ENCODE data around the gene POLR2H. TPM values are rescaled to one million over a fixed set of nuclear protein-coding genes. Genes with fewer than 3 reads are reported as not detected.

POLR2H gene
- polyA plus RNA-seq, 4 donors = 124 to 346 (median 204) TPM

DNA sequence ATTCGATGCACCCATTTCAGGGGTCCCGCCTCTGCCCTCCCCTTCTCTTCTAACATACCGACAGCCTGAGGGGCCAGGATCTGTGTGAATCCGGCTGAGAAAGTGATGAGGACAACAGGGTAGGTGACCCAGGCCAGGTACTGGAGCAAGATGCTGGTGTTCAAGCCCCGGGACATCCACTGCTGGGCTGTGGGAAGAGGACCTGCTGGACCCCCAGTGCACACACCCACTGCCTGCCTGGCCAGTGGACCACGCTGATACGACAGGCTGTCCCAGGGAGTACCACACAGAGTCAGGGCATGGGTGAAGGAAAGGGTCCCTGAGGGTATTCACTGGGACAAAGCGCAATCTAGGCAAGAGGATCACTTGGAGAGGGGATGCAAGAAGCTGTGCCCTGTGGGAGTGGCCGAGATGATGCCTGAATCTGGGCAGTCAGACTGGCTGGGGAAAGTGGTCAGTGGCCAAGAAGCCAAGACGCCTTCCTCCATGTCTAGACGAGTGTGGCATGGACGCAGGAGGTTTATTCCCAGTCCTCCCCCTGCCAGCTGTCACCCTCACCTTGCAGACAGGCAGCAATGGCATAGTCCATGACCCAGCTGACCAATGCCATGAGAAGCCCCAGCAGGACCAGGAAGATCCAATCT, 3.3 kb upstream of the POLR2H start:
- DNase-seq = no peak
- 92 to 94% (median 93%) methylated on average over 12 of the region's 12 CpGs for WGBS, 3 donors
- H3K36me3 ChIP-seq (ENCODE audit: control insufficient read depth in 3 of 3, insufficient read depth in 2 of 3, low read depth in 1 of 3, low read length in 3 of 3) = peaks cover 0 to 62% (median 2%) of the 10 kb centered on the region in 3 donors

DNA sequence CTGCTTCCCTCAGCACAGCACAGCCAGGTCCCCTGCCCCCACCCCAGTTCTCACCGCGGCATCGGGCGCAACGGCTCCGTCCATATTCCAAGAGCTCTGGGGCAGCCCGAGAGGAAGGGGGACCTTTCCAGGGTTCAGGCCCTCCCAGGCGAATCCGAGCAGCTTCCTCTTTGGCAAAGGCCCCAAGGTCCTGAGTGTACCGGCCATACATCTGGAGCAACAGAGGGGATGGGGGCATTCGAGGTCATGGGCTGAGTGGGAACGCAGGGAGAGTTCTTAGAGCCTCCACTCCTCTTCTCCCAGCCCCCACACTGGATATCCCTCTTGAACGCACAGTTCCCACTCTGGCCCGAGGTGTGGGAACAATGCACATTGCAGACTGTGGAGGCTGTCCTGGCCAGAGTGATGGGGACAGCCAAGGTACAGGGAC, 2.6 kb upstream of the POLR2H start:
- Histone ChIP-seq H3K9me3 (ENCODE audit: control insufficient read depth in 2 of 2, insufficient read depth in 1 of 2, low read depth in 1 of 2, low read length in 1 of 2) (no peaks in the 10 kb centered on the region), H3K36me3 (ENCODE audit: control insufficient read depth in 3 of 3, insufficient read depth in 2 of 3, low read depth in 1 of 3, low read length in 3 of 3) (peaks cover 0 to 55% (median 2%) of the 10 kb centered on the region in 3 donors), H3K4me3 (ENCODE audit: low read depth in 1 of 3, low read length in 3 of 3) (no peak overlapping the region), H3K27me3 (ENCODE audit: control insufficient read depth in 3 of 3, insufficient read depth in 3 of 3, low read length in 3 of 3) (no peaks in the 10 kb centered on the region), H3K4me1 (ENCODE audit: control insufficient read depth in 3 of 3, insufficient read depth in 2 of 3, low read depth in 1 of 3, low read length in 2 of 3) (peaks cover 0 to 17% (median under 1%) of the 10 kb centered on the region in 3 donors), H3K27ac (ENCODE audit: low read depth in 1 of 3, low read length in 2 of 3) (no peak overlapping the region)
- FAIRE-seq = no peak
- 71 to 88% (median 82%) methylated on average over 14 of the region's 14 CpGs for WGBS, 3 donors
- DNase-seq = no peak

More for the DNA sequence above, 3.3 kb upstream of the POLR2H start:
- Histone ChIP-seq H3K27me3 (ENCODE audit: control insufficient read depth in 3 of 3, insufficient read depth in 3 of 3, low read length in 3 of 3) (no peaks in the 10 kb centered on the region), H3K4me3 (ENCODE audit: low read depth in 1 of 3, low read length in 3 of 3) (no peak overlapping the region), H3K9me3 (ENCODE audit: control insufficient read depth in 2 of 2, insufficient read depth in 1 of 2, low read depth in 1 of 2, low read length in 1 of 2) (no peaks in the 10 kb centered on the region), H3K4me1 (ENCODE audit: control insufficient read depth in 3 of 3, insufficient read depth in 2 of 3, low read depth in 1 of 3, low read length in 2 of 3) (peaks cover 0 to 14% (median 0%) of the 10 kb centered on the region in 3 donors), H3K27ac (ENCODE audit: low read depth in 1 of 3, low read length in 2 of 3) (no peak overlapping the region)
- FAIRE-seq = no peak

DNA sequence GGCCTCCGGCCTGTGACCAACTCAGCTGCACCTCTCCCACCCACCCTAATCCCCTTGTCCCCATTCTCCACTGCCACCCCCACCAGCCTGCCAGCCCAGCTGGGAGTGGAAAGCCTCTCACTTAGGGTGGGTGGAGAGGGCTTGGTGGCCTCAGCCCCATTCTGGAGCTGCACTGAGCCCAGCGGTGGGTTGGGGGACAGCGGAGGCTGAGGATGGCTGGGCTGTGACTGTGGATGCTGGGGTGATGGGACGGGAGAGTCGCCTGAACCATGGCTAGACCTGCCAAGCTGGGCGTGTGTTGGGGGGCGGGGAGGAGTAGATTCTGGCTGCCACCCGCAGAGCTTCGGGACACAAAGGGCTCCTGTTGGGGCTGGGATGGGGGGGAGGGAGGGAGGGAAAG, 1.9 kb upstream of the POLR2H start:
- DNase-seq (no peak), FAIRE-seq (no peak)
- WGBS, 3 donors = 40 to 61% (median 59%) methylated on average over 9 of the region's 9 CpGs
- H3K9me3 ChIP-seq (ENCODE audit: control insufficient read depth in 2 of 2, insufficient read depth in 1 of 2, low read depth in 1 of 2, low read length in 1 of 2) = no peaks in the 10 kb centered on the region
- peak overlapping the region in 1 of 3 donors; percentile 93 for H3K4me3 ChIP-seq (ENCODE audit: low read depth in 1 of 3, low read length in 3 of 3)
- no peaks in the 10 kb centered on the region for H3K27me3 ChIP-seq (ENCODE audit: control insufficient read depth in 3 of 3, insufficient read depth in 3 of 3, low read length in 3 of 3)
- no peak overlapping the region for H3K27ac ChIP-seq (ENCODE audit: low read depth in 1 of 3, low read length in 2 of 3)
- peaks cover 0 to 21% (median 5%) of the 10 kb centered on the region in 3 donors for H3K4me1 ChIP-seq (ENCODE audit: control insufficient read depth in 3 of 3, insufficient read depth in 2 of 3, low read depth in 1 of 3, low read length in 2 of 3)
- H3K36me3 ChIP-seq (ENCODE audit: control insufficient read depth in 3 of 3, insufficient read depth in 2 of 3, low read depth in 1 of 3, low read length in 3 of 3) = peaks cover 0 to 52% (median 2%) of the 10 kb centered on the region in 3 donors

DNA sequence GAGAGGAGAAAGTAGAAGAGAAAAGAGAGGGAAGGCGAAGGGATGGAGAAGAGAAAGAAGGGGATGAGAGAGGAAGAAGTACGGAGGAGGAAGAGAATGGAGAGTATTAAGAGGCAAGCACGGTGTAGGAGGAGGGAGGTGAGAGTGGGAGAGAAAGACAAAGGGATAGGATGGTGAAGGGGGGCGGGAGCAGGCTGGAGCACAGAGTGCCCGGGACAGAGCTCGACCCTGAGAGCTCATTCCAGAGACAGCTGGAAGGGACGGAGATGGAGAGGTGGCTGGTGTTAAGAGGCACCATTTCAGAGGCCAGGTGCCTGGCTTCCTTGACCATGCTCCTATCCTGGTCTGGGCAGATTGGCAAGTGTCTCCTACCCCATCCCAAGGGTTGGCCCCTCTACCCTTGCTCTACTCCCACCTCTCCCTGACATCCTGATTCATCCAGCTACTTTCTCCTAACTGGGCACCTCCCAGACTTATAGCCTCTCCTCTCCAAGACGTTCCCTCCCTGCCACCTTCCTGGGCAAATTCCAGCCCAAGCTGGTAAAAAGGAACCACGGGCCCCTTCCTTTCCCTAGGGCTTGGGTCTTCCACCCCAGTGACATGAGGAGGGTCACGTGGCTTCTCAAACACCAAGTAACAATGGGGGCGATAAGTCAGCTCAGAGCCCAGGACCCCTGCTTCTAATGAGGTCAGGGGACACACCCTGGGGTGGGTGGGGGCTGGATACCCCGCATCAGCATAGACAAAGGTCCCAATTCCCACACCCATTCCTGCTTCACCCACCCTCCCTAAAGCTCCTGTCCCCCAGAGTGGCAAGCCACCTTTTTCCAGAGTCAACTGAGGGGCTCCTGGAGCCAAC, 1.2 kb upstream of the POLR2H start:
- WGBS, 3 donors = 34 to 58% (median 37%) methylated on average over 12 of the region's 12 CpGs
- no peaks in the 10 kb centered on the region for H3K27me3 ChIP-seq (ENCODE audit: control insufficient read depth in 3 of 3, insufficient read depth in 3 of 3, low read length in 3 of 3)
- H3K4me3 ChIP-seq (ENCODE audit: low read depth in 1 of 3, low read length in 3 of 3) = peak overlapping the region in 2 of 3 donors; percentile 93 to 96
- H3K9me3 ChIP-seq (ENCODE audit: control insufficient read depth in 2 of 2, insufficient read depth in 1 of 2, low read depth in 1 of 2, low read length in 1 of 2) = no peaks in the 10 kb centered on the region
- H3K36me3 ChIP-seq (ENCODE audit: control insufficient read depth in 3 of 3, insufficient read depth in 2 of 3, low read depth in 1 of 3, low read length in 3 of 3) = peaks cover 1 to 47% (median 2%) of the 10 kb centered on the region in 3 donors
- FAIRE-seq = no peak
- DNase-seq = peak in 1 of 2 donors; percentile 20
- peak overlapping the region in 1 of 3 donors; percentile 88 for H3K27ac ChIP-seq (ENCODE audit: low read depth in 1 of 3, low read length in 2 of 3)
- H3K4me1 ChIP-seq (ENCODE audit: control insufficient read depth in 3 of 3, insufficient read depth in 2 of 3, low read depth in 1 of 3, low read length in 2 of 3) = peaks cover 0 to 28% (median 6%) of the 10 kb centered on the region in 3 donors

DNA sequence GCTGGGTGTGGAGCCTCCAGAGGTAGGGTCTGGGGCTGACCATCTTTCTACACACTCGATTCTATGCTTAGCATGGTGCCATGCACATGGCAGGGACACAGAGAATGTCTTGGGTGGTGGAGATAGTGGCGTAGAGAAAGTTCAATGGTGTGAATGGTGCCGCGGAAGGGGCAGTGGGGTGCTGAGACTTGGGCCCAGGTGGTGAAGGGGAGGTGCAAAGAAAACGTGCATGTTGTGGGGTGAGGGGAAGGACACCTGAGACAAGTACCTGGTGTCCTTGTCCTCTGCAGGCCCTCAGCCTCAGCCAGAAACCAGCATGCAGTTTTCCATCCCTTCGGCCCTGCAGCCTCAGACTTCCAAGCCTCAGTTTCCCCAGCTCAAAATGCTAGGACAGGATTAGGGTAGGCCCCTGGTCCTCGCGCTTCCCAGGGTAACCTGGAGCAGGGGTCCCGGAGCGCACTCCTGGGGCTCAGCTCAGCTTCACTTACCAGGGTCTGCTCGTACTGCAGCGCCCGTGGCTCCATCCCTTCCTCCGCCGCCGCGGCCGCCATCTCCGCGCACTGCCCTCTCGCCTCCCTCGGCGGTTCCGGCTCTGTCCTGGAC, 480 bp upstream of the POLR2H start:
- 3 to 12% (median 8%) methylated on average over 13 to 24 of the region's 24 CpGs for WGBS, 3 donors
- H3K4me3 ChIP-seq (ENCODE audit: low read depth in 1 of 3, low read length in 3 of 3) = peak overlapping the region; percentile 88 to 96 (median 93)
- H3K4me1 ChIP-seq (ENCODE audit: control insufficient read depth in 3 of 3, insufficient read depth in 2 of 3, low read depth in 1 of 3, low read length in 2 of 3) = peaks cover 0 to 31% (median 6%) of the 10 kb centered on the region in 3 donors
- FAIRE-seq = no peak
- H3K36me3 ChIP-seq (ENCODE audit: control insufficient read depth in 3 of 3, insufficient read depth in 2 of 3, low read depth in 1 of 3, low read length in 3 of 3) = peaks cover 2 to 46% (median 2%) of the 10 kb centered on the region in 3 donors
- no peaks in the 10 kb centered on the region for H3K27me3 ChIP-seq (ENCODE audit: control insufficient read depth in 3 of 3, insufficient read depth in 3 of 3, low read length in 3 of 3)
- DNase-seq = peak in 1 of 2 donors; percentile 21
- H3K27ac ChIP-seq (ENCODE audit: low read depth in 1 of 3, low read length in 2 of 3) = peak overlapping the region; percentile 88 to 100 (median 97)
- no peaks in the 10 kb centered on the region for H3K9me3 ChIP-seq (ENCODE audit: control insufficient read depth in 2 of 2, insufficient read depth in 1 of 2, low read depth in 1 of 2, low read length in 1 of 2)

DNA sequence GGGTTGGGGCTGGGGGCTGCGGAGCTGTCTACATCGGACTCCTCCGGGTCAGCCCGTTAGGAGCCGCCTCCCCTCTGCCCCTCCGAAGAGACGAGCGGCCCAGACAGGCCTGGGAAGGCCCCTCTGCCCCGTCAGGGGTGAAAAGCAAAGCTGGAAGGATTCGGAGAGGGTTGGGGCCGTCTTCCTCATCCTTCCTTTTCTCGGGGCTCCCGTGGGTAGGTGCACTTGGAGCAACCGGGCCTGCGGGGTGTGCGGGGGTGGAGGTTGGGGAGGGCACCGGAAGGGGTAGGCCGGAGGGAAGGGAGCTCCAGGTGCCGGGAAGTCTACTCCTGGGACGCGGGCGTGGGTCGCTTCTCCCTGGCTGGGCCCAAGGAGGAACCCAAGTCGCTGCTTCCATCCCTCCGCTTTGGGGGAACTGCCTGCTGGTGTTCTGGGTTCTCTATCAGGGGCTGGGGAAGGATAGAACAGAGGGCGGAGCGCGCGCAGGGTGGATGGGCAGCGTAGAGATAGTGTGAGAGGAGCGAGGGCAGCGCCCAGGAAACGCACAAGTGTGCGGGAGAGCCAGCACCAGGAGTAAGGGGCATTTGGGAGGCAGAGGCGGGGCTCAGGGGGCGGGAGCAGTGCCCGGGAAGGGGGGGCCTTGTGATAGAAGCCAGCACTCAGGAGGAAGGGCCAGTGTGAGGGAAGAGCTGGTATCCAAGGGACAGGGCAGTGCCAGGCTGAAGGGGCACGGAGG, 590 bp downstream of the POLR2H start:
- Histone ChIP-seq H3K36me3 (ENCODE audit: control insufficient read depth in 3 of 3, insufficient read depth in 2 of 3, low read depth in 1 of 3, low read length in 3 of 3) (peaks cover 4 to 44% (median 6%) of the 10 kb centered on the region in 3 donors), H3K9me3 (ENCODE audit: control insufficient read depth in 2 of 2, insufficient read depth in 1 of 2, low read depth in 1 of 2, low read length in 1 of 2) (no peaks in the 10 kb centered on the region), H3K27ac (ENCODE audit: low read depth in 1 of 3, low read length in 2 of 3) (peak overlapping the region; percentile 94 to 100 (median 97)), H3K27me3 (ENCODE audit: control insufficient read depth in 3 of 3, insufficient read depth in 3 of 3, low read length in 3 of 3) (no peaks in the 10 kb centered on the region), H3K4me3 (ENCODE audit: low read depth in 1 of 3, low read length in 3 of 3) (peak overlapping the region; percentile 71 to 93 (median 88)), H3K4me1 (ENCODE audit: control insufficient read depth in 3 of 3, insufficient read depth in 2 of 3, low read depth in 1 of 3, low read length in 2 of 3) (peaks cover 0 to 38% (median 6%) of the 10 kb centered on the region in 3 donors)
- WGBS, 3 donors = 0 to 1% (median 1%) methylated on average over 37 to 38 of the region's 38 CpGs
- DNase-seq (peak in 1 of 2 donors; percentile 85), FAIRE-seq (no peak)

DNA sequence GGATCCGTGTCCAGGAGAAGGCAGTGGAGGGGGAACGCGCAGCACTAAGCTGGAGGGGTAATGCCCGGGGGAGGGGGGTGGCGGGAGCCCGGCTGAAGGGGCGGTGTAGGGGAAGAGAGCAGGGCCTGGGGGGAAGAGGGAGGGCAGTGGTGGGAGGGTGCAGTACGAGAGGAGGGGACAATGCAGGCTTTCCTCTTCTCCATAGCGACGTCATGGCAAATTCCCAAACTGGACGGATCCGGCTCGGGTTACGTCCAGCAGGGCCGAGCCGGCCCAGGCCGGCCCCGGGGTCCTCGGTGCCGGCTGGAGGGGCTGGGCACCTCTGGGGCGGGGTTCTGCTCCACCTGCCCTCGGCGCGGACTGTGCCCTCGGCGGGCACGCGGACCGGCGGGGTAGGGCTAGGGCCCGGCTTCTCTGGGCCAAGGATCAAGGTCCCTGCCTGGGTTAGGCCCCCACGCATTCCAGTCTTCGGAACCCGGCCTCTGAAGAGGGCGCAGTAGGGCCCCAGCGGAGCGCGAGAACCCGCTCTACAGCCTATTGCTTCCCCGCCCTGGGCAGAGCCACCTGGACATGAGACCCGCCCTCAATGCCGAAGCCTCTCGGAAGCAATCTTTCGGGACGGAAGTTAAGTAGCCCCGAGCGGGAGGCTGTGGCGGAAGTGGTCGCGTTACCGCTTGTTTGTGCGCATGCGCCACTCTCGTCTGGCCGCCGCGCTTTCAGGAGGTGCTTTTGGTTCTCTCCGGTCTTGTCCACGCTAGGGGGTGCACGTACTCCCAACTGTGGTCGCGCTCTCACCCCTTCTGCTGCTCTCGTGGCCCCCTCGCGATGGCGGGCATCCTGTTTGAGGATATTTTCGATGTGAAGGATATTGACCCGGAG, 1.4 kb downstream of the POLR2H start:
- peaks cover 0 to 38% (median 6%) of the 10 kb centered on the region in 3 donors for H3K4me1 ChIP-seq (ENCODE audit: control insufficient read depth in 3 of 3, insufficient read depth in 2 of 3, low read depth in 1 of 3, low read length in 2 of 3)
- DNase-seq (peak; percentile 99), FAIRE-seq (no peak)
- WGBS, 3 donors = 0% methylated on average over 51 to 68 of the region's 68 CpGs
- H3K4me3 ChIP-seq (ENCODE audit: low read depth in 1 of 3, low read length in 3 of 3) = peak overlapping the region; percentile 71 to 93 (median 88)
- H3K36me3 ChIP-seq (ENCODE audit: control insufficient read depth in 3 of 3, insufficient read depth in 2 of 3, low read depth in 1 of 3, low read length in 3 of 3) = peaks cover 2 to 40% (median 6%) of the 10 kb centered on the region in 3 donors
- peak overlapping the region; percentile 94 to 100 (median 97) for H3K27ac ChIP-seq (ENCODE audit: low read depth in 1 of 3, low read length in 2 of 3)
- no peaks in the 10 kb centered on the region for H3K9me3 ChIP-seq (ENCODE audit: control insufficient read depth in 2 of 2, insufficient read depth in 1 of 2, low read depth in 1 of 2, low read length in 1 of 2)
- no peaks in the 10 kb centered on the region for H3K27me3 ChIP-seq (ENCODE audit: control insufficient read depth in 3 of 3, insufficient read depth in 3 of 3, low read length in 3 of 3)
